Measurements from ENCODE around the gene XPNPEP2. TPM values are rescaled to one million over a fixed set of nuclear protein-coding genes. Genes with fewer than 3 reads are reported as not detected.

Gene XPNPEP2
- total RNA-seq, 2 donors from 2014 or later: 0.20 to 0.31 TPM

- 93% methylated on average over 7 of the region's 7 CpGs; no CpG with 5 or more reads in 1 of the 2 experiments for WGBS, 2 experiments (ENCODE audit: insufficient coverage in 1 of 2, insufficient read length in 1 of 2)
- no peak for TF ChIP-seq CTCF (conservative IDR thresholded peaks at IDR 0.05)
- Histone ChIP-seq H3K4me1 (ENCODE audit: control insufficient read depth, insufficient read depth, low read length) (no peaks in the 10 kb centered on the region), H3K4me3 (ENCODE audit: low read length) (no peak overlapping the region), H3K9me3 (ENCODE audit: control insufficient read depth, low read length) (no peaks in the 10 kb centered on the region), H3K9ac (ENCODE audit: extremely low read depth, low read length, poor library complexity, severe bottlenecking) (no peak overlapping the region), H3K27ac (ENCODE audit: low read depth, low read length) (no peak overlapping the region), H3K27me3 (ENCODE audit: control insufficient read depth, insufficient read depth, low read length, poor library complexity, severe bottlenecking) (no peaks in the 10 kb centered on the region), H3K36me3 (ENCODE audit: control insufficient read depth, insufficient read depth, low read length) (no peaks in the 10 kb centered on the region)
- Mint-ChIP-seq H3K27me3 (ENCODE audit: insufficient read depth) (peaks cover 5% of the 10 kb centered on the region), H3K4me3 (no peak overlapping the region), H3K9me3 (peaks cover 21% of the 10 kb centered on the region), H3K27ac (no peak overlapping the region), H3K36me3 (ENCODE audit: low read depth) (no peaks in the 10 kb centered on the region), H3K4me1 (no peaks in the 10 kb centered on the region)
- DNase-seq: peak; percentile 20
These were observed 32.2 kb upstream of the XPNPEP2 start for GRCh38 chrX:129706400-129707072.

- Histone ChIP-seq H3K9ac (ENCODE audit: extremely low read depth, low read length, poor library complexity, severe bottlenecking) (no peak overlapping the region), H3K4me1 (ENCODE audit: control insufficient read depth, insufficient read depth, low read length) (no peaks in the 10 kb centered on the region), H3K36me3 (ENCODE audit: control insufficient read depth, insufficient read depth, low read length) (no peaks in the 10 kb centered on the region), H3K27ac (ENCODE audit: low read depth, low read length) (no peak overlapping the region), H3K4me3 (ENCODE audit: low read length) (no peak overlapping the region), H3K9me3 (ENCODE audit: control insufficient read depth, low read length) (no peaks in the 10 kb centered on the region), H3K27me3 (ENCODE audit: control insufficient read depth, insufficient read depth, low read length, poor library complexity, severe bottlenecking) (no peaks in the 10 kb centered on the region)
- no peak overlapping the region for H3K4me3 Mint-ChIP-seq
- 93 to 100% methylated on average over 1 to 4 of the region's 4 CpGs for WGBS, 2 experiments (ENCODE audit: insufficient coverage in 1 of 2, insufficient read length in 1 of 2)
- no peaks in the 10 kb centered on the region for H3K27me3 Mint-ChIP-seq (ENCODE audit: insufficient read depth)
- H3K4me1 Mint-ChIP-seq: peaks cover 8% of the 10 kb centered on the region
- DNase-seq: no peak
- H3K36me3 Mint-ChIP-seq (ENCODE audit: low read depth): no peaks in the 10 kb centered on the region
- no peaks in the 10 kb centered on the region for H3K9me3 Mint-ChIP-seq
- H3K27ac Mint-ChIP-seq: no peak overlapping the region
- TF ChIP-seq CTCF (conservative IDR thresholded peaks at IDR 0.05): no peak
These were observed 24.2 kb upstream of the XPNPEP2 start for GRCh38 chrX:129714581-129714980.

GRCh38 chrX:129716507-129716906, 22.3 kb upstream of the XPNPEP2 start:
- Histone ChIP-seq H3K4me1 (ENCODE audit: control insufficient read depth, insufficient read depth, low read length) (no peaks in the 10 kb centered on the region), H3K9ac (ENCODE audit: extremely low read depth, low read length, poor library complexity, severe bottlenecking) (no peak overlapping the region), H3K4me3 (ENCODE audit: low read length) (no peak overlapping the region), H3K27me3 (ENCODE audit: control insufficient read depth, insufficient read depth, low read length, poor library complexity, severe bottlenecking) (no peaks in the 10 kb centered on the region), H3K27ac (ENCODE audit: low read depth, low read length) (no peak overlapping the region), H3K36me3 (ENCODE audit: control insufficient read depth, insufficient read depth, low read length) (no peaks in the 10 kb centered on the region), H3K9me3 (ENCODE audit: control insufficient read depth, low read length) (no peaks in the 10 kb centered on the region)
- peak; percentile 28 for DNase-seq
- no peaks in the 10 kb centered on the region for H3K36me3 Mint-ChIP-seq (ENCODE audit: low read depth)
- H3K4me3 Mint-ChIP-seq: no peak overlapping the region
- peaks cover 8% of the 10 kb centered on the region for H3K4me1 Mint-ChIP-seq
- H3K27me3 Mint-ChIP-seq (ENCODE audit: insufficient read depth): no peaks in the 10 kb centered on the region
- TF ChIP-seq CTCF (conservative IDR thresholded peaks at IDR 0.05): no peak
- H3K27ac Mint-ChIP-seq: no peak overlapping the region
- H3K9me3 Mint-ChIP-seq: peaks cover 2% of the 10 kb centered on the region
- 92 to 97% methylated on average over 2 to 4 of the region's 4 CpGs for WGBS, 2 experiments (ENCODE audit: insufficient coverage in 1 of 2, insufficient read length in 1 of 2)

Measured in endodermal cell (in vitro differentiated cells).